ENCODE data around the gene CRTAP.
"Not testable (repeated sequence)": the region's sequence is repeated elsewhere in the genome, so short reads cannot be mapped to it uniquely, and the experiment has no call there.

The CRTAP gene

GRCh38 chr3:33113772-33114621 is at the start of gene CRTAP:
Gene CRTAP (plus strand): TSS chr3:33114014. CDS start chr3:33114078, 64 bp downstream.
- DNase-seq (ENCODE audit: low read depth): peak; percentile 79

DNA sequence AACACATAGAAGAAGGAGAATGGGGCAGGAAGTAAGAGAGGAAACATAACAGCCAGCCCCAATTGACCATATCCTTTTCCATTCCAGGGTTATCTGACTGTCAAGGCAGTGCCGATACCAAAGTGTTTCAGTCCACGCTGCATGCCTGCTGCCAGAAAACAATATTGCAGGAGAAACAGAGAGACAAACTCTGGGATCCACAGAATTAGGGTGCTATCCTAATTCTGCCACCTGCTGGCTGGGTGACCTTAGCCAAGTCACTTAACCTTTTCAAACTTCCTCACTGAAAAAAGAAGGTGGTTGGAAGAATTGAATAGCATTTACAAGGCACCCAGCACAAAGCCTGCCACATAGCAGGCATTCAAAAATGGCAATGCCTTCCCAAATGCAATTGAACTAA is 48.9 kb upstream of the CRTAP start:
- no peak for DNase-seq (ENCODE audit: low read depth)

DNA sequence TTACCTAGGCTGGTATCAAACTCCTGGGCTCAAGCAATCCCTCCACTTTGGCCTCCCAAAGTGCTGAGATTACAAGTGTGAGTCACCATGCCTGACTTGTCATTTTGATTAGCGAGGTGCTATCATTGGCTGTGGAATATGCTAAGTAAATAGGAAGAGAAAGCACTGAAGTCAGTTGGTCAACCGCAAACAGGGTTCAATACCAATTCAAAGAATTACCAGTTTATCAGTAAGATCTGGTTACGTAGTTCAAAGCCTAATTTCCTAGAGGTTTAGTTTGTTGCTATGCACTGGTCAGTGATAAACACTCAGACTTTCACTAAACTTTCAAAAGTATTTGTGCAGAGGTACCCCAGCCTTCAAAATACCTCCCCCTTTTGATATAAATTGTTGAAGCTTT is 46.3 kb upstream of the CRTAP start:
- no peak for DNase-seq (ENCODE audit: low read depth)

DNA sequence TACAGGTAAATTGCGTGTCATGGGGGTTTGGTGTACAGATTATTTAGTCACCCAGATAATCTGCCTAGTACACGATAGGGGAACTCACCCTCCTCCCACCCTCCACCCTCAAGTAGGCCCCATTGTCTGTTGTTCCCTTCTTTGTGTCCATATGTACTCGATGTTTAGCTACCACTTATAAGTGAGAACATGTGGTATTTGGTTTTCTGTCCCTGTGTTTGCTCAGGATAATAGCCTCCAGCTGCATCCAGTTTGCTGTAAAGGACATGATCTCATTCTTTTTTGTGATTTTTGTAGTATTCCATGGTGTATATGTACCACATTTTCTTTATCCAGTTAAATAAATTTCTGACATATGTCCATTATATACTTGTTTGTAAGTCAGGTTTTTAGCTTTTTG is 44.0 kb upstream of the CRTAP start:
- DNase-seq (ENCODE audit: low read depth): not testable (repeated sequence)

- no peak for DNase-seq (ENCODE audit: low read depth)
These were observed 42.6 kb upstream of the CRTAP start for GRCh38 chr3:33071181-33071580.

- no peak for DNase-seq (ENCODE audit: low read depth)
These were observed 41.9 kb upstream of the CRTAP start for GRCh38 chr3:33071946-33072345.

DNA sequence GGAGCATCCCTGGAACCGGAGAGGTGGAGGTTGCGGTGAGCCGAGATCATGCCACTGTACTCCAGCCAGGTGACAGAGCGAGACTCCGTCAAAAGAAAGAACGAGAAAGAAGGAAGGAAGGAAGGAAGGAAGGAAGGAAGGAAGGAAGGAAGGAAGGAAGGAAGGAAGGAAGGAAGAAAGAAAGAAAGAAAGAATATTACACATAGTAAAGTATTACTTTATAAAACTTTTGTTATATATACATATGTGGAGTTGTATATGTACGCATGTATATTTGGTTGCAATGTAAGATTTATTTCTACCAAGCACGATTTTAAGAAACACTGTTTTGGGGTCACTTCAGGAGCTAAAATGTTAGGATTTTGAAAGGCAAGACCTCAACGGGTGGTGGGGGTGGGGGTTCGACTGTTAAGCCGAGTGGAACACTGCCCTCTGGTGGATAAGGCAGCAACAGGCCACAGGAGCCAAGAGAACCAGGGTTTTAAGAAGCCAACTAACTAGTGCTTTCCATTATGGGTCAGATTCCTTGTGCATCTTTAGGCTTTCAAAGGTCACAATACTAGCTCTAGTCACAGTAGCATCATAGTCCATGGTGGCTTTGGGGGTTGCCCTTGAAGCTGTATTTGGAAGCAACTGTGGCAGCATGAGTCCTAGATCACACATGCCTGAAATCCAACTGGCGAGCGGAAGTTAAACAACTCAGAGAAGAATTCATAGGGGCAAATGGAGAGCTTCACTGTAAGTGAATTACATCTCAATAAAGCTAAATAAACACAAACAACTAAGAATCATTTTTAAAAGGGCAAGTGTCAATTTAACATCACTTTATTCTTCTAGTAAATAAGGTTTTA is 39.4 kb upstream of the CRTAP start:
- DNase-seq (ENCODE audit: low read depth): no peak

DNA sequence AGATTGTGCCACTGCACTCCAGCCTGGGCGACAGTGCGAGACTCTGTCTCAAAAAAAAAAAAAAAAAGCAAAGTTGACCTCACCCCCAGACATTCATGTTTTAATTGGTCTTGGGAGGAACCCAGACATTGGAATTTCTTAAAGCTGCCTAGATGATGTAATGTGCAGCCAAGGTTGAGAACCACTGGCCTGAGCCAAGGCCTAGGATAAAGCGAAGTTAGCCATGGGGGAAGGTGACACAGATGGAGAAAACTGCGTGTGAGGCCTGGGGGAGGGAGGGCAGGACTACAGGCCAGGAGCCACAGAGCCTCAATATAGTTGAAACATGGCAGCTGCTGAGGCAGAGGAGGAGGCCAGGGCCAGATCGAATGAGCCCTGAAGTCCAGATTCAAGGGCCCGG is 37.8 kb upstream of the CRTAP start:
- no peak for DNase-seq (ENCODE audit: low read depth)

DNA sequence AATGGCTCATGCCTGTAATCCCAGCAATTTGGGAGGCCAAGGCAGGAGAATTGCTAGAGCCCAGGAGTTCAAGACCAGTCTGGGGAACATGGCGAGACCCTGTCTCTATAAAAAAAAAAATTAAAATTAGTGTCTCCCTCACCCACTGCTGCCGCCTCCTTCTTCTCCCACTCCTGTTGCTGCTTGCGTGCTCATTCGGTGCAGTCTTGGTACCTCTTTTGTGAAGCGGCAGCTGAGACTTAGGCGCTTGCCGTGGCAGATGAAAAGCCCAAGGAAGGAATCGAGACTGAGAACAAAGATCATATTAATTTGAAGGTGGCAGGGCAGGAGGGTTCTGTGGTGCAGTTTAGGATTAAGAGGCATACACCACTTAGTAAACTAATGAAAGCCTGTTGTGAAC is 36.9 kb upstream of the CRTAP start:
- no peak for DNase-seq (ENCODE audit: low read depth)

GRCh38 chr3:33077976-33078375 is 35.8 kb upstream of the CRTAP start:
- DNase-seq (ENCODE audit: low read depth): no peak

GRCh38 chr3:33079813-33080212 is 34.0 kb upstream of the CRTAP start:
- DNase-seq (ENCODE audit: low read depth): not testable (repeated sequence)

DNA sequence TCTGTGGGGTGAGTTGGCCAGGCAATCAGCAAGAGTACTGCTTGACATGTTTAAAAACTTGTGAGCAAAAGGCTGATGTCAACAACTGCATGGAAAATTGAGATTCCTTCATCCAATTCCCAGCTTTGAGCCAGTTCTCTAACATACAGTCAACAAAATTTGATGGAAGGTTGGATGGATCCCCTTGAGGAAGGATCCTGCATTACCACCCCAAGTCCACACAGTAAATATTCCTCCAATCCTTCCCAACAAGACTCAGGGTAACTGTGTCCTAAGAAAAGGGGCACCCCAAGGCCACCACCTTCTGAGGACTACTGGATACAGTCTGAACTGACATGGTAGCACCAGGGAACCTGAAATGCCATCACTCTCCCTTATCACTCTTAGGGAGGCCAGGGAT is 32.0 kb upstream of the CRTAP start:
- no peak for DNase-seq (ENCODE audit: low read depth)

- no peak for DNase-seq (ENCODE audit: low read depth)
These were observed 29.9 kb upstream of the CRTAP start for GRCh38 chr3:33083958-33084357.

DNA sequence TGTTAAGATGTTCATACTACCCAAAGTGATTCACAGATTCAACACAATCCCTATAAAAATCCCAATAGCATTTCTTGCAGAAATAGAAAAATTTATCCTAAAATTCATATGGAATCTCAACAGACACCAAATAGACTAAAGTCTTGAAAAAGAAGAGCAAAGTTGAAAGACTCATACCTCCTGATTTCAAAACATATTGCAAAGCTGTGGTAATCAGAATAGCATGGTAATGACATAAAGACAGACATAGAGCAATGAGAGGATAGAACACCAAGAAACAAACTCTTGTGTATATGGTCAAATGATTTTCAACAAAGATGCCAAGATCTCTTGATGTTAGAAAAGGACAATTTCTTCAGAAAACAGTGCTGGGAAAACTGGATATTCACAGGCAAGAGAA is 25.1 kb upstream of the CRTAP start:
- DNase-seq (ENCODE audit: low read depth): no peak

- DNase-seq (ENCODE audit: low read depth): no peak
These were observed 24.3 kb upstream of the CRTAP start for GRCh38 chr3:33089515-33089914.

GRCh38 chr3:33091746-33092145 is 22.1 kb upstream of the CRTAP start:
- DNase-seq (ENCODE audit: low read depth): no peak

GRCh38 chr3:33092496-33093254 is 21.1 kb upstream of the CRTAP start:
- no peak for DNase-seq (ENCODE audit: low read depth)

GRCh38 chr3:33093847-33094246 is 20.0 kb upstream of the CRTAP start:
- DNase-seq (ENCODE audit: low read depth): no peak

DNA sequence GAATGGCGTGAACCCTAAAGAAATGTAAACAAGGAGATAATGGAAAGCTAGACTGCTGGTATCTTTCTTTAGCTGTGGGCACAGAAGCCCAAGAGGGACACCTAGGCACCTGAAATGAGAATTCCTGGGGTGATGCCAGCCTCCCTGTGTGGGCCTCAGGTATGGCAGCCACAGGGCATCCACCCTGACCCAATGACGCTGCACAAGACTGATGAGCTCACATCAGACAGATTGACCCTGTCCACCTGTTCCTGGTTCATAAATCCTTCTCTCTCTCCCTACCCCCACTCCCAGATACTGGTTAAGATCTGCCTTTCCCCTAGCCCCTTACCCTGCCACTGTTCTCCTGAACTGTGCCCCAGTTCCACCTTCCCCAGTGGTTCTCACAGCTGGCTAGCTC is 18.4 kb upstream of the CRTAP start:
- no peak for DNase-seq (ENCODE audit: low read depth)

DNA sequence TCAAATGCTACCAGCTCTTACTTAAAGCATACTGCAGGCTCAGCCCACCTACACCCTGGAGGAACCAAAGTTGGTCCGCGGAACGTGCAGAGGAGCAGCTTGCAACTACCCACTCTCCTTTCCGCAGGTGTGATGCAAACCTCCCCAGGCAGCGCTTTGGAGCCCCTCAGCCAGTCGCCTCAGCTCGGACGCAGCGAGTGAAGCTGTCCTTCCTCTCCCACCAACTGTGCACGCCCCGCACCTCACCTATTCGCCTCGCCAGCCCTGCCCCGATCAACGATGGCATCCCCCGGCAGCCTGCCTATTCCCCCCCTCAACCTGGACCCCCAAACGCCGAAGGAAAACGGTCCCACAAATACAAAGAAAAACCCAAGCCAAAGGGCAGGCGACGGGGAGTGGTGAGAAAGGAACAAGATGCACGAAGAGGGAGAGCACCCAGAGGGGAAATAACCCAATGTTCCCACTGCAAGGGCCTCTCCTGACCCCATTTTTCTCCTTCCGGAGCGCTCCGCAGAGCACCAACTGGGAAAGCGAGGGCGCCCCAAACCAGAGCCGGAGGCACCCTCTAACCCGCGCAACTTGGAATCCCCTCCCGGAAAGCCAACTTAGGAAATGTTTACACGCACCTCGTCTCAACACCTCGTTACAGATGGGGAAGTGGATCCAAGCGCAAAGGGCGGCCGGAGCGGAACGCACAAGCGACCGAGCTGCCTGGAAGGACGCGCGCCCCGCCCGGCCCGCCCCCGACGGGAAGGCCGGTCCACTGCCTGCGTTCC is 17.5 kb upstream of the CRTAP start:
- DNase-seq (ENCODE audit: low read depth): no peak

DNA sequence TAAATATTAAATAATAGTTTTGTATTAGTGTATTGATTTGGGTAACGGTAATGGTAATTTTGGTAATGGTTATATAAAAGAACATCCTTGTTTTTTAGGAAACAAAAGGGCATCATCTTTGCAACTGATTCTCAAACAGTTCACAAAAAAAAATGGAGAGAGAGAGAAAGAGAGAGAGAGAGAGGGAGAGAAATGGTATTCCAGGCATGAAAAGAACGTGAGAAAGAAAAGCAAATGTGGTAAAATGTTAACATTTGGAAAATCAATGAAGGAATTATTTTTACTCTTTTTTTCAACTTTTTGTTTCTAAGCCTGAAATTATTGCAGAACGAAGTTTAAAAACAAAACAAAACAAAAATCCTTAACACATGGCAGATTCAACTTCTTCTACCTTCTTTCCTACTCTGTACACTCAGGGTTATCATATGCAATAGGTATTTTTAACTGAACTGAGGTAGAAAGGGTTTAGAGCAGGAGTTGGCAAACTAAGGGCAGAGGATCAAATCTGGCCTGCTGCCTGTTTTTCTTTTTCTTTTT is 14.6 kb upstream of the CRTAP start:
- DNase-seq (ENCODE audit: low read depth): no peak

Data from non-pigmented ciliary epithelial cell (primary cell).